Measurements from ENCODE around the gene INO80B. TPM values are rescaled to one million over a fixed set of nuclear protein-coding genes. Genes with fewer than 3 reads are reported as not detected.

The INO80B gene
- total and polyA plus RNA-seq, 2 of the 8 experiments (the other 6 are each of a cell fraction or from before 2014, with no cell fraction given): 3.9 to 18.5 TPM

- no peak for TF ChIP-seq EP300 (IDR thresholded peaks at IDR 0.05; ENCODE audit: borderline replicate concordance in 1 of 2, low read depth in 2 of 2, low read length in 2 of 2)
- no peak for TF ChIP-seq POU5F1 (IDR thresholded peaks at IDR 0.05; ENCODE audit: low read depth, low read length)
- no peak for TF ChIP-seq KDM1A (IDR thresholded peaks at IDR 0.05; ENCODE audit: borderline replicate concordance, low read length)
- peak; percentile 71 for TF ChIP-seq CREB1 (IDR thresholded peaks at IDR 0.05)
- peak; percentile 81 to 95 (median 89) for TF ChIP-seq CTCF (IDR thresholded peaks at IDR 0.05; ENCODE audit: control extremely low read depth in 1 of 3, insufficient read depth in 1 of 3, low read depth in 1 of 3, low read length in 3 of 3)
- no peak for TF ChIP-seq CBX5 (IDR thresholded peaks at IDR 0.05; ENCODE audit: low read depth, low read length)
- no peak for TF ChIP-seq JUND (IDR thresholded peaks at IDR 0.05; ENCODE audit: low read length)
- peak; percentile 47; the same call in 1 of the 2 replicates for TF ChIP-seq SP1 (IDR thresholded peaks at IDR 0.05; ENCODE audit: low read depth, low read length)
- TF ChIP-seq CEBPB (IDR thresholded peaks at IDR 0.05; ENCODE audit: low read depth, low read length): no peak
- no peak for TF ChIP-seq MAFK (IDR thresholded peaks at IDR 0.05; ENCODE audit: low read depth, low read length)
- peak; percentile 80 for TF ChIP-seq GABPA (IDR thresholded peaks at IDR 0.05; ENCODE audit: borderline replicate concordance, insufficient read depth, low read length)
- peak; percentile 74 for TF ChIP-seq TAF1 (IDR thresholded peaks at IDR 0.05; ENCODE audit: low read depth, low read length)
- no peak for TF ChIP-seq RNF2 (IDR thresholded peaks at IDR 0.05; ENCODE audit: borderline replicate concordance, low read depth, low read length, missing control alignments, poor library complexity, severe bottlenecking)
- no peak for TF ChIP-seq SUZ12 (IDR thresholded peaks at IDR 0.05; ENCODE audit: low read length)
- TF ChIP-seq EGR1 (IDR thresholded peaks at IDR 0.05; ENCODE audit: borderline replicate concordance, low read depth, low read length): no peak; the same call in 1 of the 2 replicates
- peak; percentile 96 for TF ChIP-seq NANOG (IDR thresholded peaks at IDR 0.05; ENCODE audit: insufficient read depth, low read depth, low read length, poor library complexity, severe bottlenecking)
- TF ChIP-seq SRF (IDR thresholded peaks at IDR 0.05; ENCODE audit: low read depth, low read length): no peak
- TF ChIP-seq CHD1 (IDR thresholded peaks at IDR 0.05; ENCODE audit: low read depth, low read length): no peak
- peak; percentile 44 for TF ChIP-seq SIX5 (IDR thresholded peaks at IDR 0.05; ENCODE audit: low read depth, low read length)
- no peak for TF ChIP-seq CBX8 (IDR thresholded peaks at IDR 0.05; ENCODE audit: borderline replicate concordance, low read depth, low read length)
- TF ChIP-seq TEAD4 (IDR thresholded peaks at IDR 0.05; ENCODE audit: low read depth, low read length): peak; percentile 85
Observed at GRCh38 chr2:74482801-74483674, 28.2 kb downstream of the INO80B start, which contains the start of the genes CCDC142 and TTC31 (continued).
